Spleen (tissue), 11 donors: ENCODE results near the gene VSIG4. TPM values are rescaled to one million over a fixed set of nuclear protein-coding genes. Genes with fewer than 3 reads are reported as not detected.

Experiments
- DNase-seq: peaks from one replicate; pipeline ENCODE4 v3.0.0-alpha.2; 2020
- H3K27ac ChIP-seq, 8 donors: fragments of 200-600 bp; sonication (generic) in 7 of 8; 1 replicate in 4 of 8; 2 replicates in 4 of 8; pipeline versions ENCODE4 v1.5.0 to v1.8.0; 2016 to 2021; ENCODE audit warnings: inconsistent platforms in 4 of 8, mild to moderate bottlenecking in 4 of 8, moderate library complexity in 1 of 8
- H3K27me3 ChIP-seq, 7 donors: fragments of 200-600 bp; sonication (generic) in 6 of 7; replicated peaks in 1 of 7; 1 replicate in 4 of 7; 2 replicates in 3 of 7; pipeline versions ENCODE4 v1.5.0 to v1.8.0; 2016 to 2021; ENCODE audit warnings: inconsistent platforms in 3 of 7, mild to moderate bottlenecking in 1 of 7
- H3K36me3 ChIP-seq, 6 donors: fragments of 200-600 bp; sonication (generic) in 5 of 6; 1 replicate in 4 of 6; 2 replicates in 2 of 6; pipeline versions ENCODE4 v1.5.0 to v1.8.0; 2016 to 2021; ENCODE audit warnings: inconsistent platforms in 2 of 6
- H3K4me1 ChIP-seq, 6 donors: fragments of 200-600 bp; sonication (generic) in 5 of 6; 1 replicate in 3 of 6; 2 replicates in 3 of 6; pipeline versions ENCODE4 v1.5.0 to v1.8.0; 2016 to 2021; ENCODE audit warnings: inconsistent platforms in 3 of 6
- H3K4me3 ChIP-seq, 8 donors: fragments of 200-600 bp; sonication (generic) in 7 of 8; 1 replicate in 4 of 8; 2 replicates in 4 of 8; pipeline versions ENCODE4 v1.5.0 to v1.8.0; 2016 to 2021; ENCODE audit warnings: inconsistent platforms in 4 of 8, mild to moderate bottlenecking in 4 of 8, moderate library complexity in 2 of 8
- H3K9me3 ChIP-seq, 8 donors: fragments of 200-600 bp; sonication (generic) in 7 of 8; 1 replicate in 4 of 8; 2 replicates in 4 of 8; pipeline versions ENCODE4 v1.5.0 to v1.8.0; 2016 to 2021; ENCODE audit warnings: inconsistent platforms in 4 of 8
- CTCF ChIP-seq, 11 experiments: fragments of 200-600 bp in 7 of 11; fragments of 450-650 bp in 4 of 11; sonication (generic) in 4 of 11; IDR thresholded peaks in 8 of 11; conservative IDR thresholded peaks in 3 of 11; 1 replicate in 7 of 11; 2 replicates in 4 of 11; pipeline versions ENCODE4 v1.4.0 to v1.8.0; 2016 to 2021; ENCODE audit warnings: antibody characterized with exemption in 11 of 11, inconsistent platforms in 4 of 11, mild to moderate bottlenecking in 1 of 11
- POLR2A ChIP-seq, 3 donors: fragments of 450-650 bp; IDR thresholded peaks; one replicate each; pipeline ENCODE4 v1.5.1; 2017; ENCODE audit warnings: antibody characterized with exemption in 3 of 3, mild to moderate bottlenecking in 1 of 3
- POLR2AphosphoS5 ChIP-seq, 3 donors: sonication (generic); formaldehyde crosslinking; IDR thresholded peaks; one replicate each; pipeline ENCODE4 v1.5.1; 2017; ENCODE audit warnings: antibody characterized with exemption in 3 of 3
- WGBS, 5 donors: extraction: QIAGEN DNeasy Blood & Tissue Kit in 3 of 5; methylation state at CpG; one replicate each; pipeline versions ENCODE4 v1.1.5 to v1.1.7; 2013 to 2018; 5-methylcytosine and 5-hydroxymethylcytosine counted together
- intact Hi-C: fragments of 100-400 bp; cut with DNase I; formaldehyde crosslinking; loops from one replicate; pipeline ENCODE4 v1.15.0; 2023; ENCODE audit warnings: low total_unique reads
- polyA plus RNA-seq, 3 donors: library from polyadenylated mRNA; stranded (reverse); fragments of 200-250 nt; gene quantifications; one replicate each; pipeline ENCODE4 v1.2.1, GENCODE V29; 2013
- total RNA-seq, 7 donors: library from RNA; depleted of rRNA in 3 of 7; stranded (reverse); fragments of >200 nt in 3 of 7; fragmentation: NEBNext Ultra II Directional in 4 of 7; extraction: Animal tissue kit (Norgen Biotek cat#: 25700) in 4 of 7; gene quantifications; one replicate each; pipeline versions ENCODE4 v1.1.0 to v1.2.1, GENCODE V29; 2016 to 2021
- donor health status: healthy with polysubstance abuse.
- donor health status: DM: no; HTN: no; CAD: no; lungs with moderate emphysema.
- donor health status: DM: no; HTN: no; CAD: no.
- donor health status: Bipolar disorder and iron deficiency.
- donor health status: healthy.
- donor health status: DM: no; HTN: no; CAD: no.
- donor health status: DM: yes; HTN: yes; CAD: no.

VSIG4 gene
- total and polyA plus RNA-seq, 10 donors = 6.3 to 255 (median 49.7) TPM

- DNase-seq = no peak
- no peaks in the 10 kb centered on the region for H3K27me3 ChIP-seq
- no peak for TF ChIP-seq POLR2A (IDR thresholded peaks at IDR 0.05)
- TF ChIP-seq POLR2AphosphoS5 (IDR thresholded peaks at IDR 0.05) = no peak
- H3K4me1 ChIP-seq = peaks cover 22 to 61% (median 48%) of the 10 kb centered on the region in 6 donors
- no peak overlapping the region for H3K4me3 ChIP-seq
- intact Hi-C loops = no loop called here
- H3K36me3 ChIP-seq = no peaks in the 10 kb centered on the region
- peak overlapping the region in 2 of 8 donors; percentile 88 to 92 for H3K27ac ChIP-seq
- 67 to 85% (median 81%) methylated on average over 3 of the region's 3 CpGs for WGBS, 5 donors
- no peaks in the 10 kb centered on the region for H3K9me3 ChIP-seq
Observed at GRCh38 chrX:66009231-66009845, 30.5 kb downstream of the VSIG4 start.

- TF ChIP-seq POLR2AphosphoS5 (IDR thresholded peaks at IDR 0.05) = no peak
- TF ChIP-seq POLR2A (IDR thresholded peaks at IDR 0.05) = no peak
- TF ChIP-seq CTCF (IDR thresholded peaks at IDR 0.05 in 8 of 11, conservative IDR thresholded peaks at IDR 0.05 in 3 of 11) = no peak
- Histone ChIP-seq H3K4me3 (no peak overlapping the region), H3K36me3 (no peaks in the 10 kb centered on the region), H3K27ac (peak overlapping the region in 6 of 8 donors; percentile 14 to 92 (median 48)), H3K27me3 (no peaks in the 10 kb centered on the region), H3K4me1 (peaks cover 13 to 61% (median 41%) of the 10 kb centered on the region in 6 donors), H3K9me3 (no peaks in the 10 kb centered on the region)
- intact Hi-C loops = no loop called here
- WGBS, 5 donors = 35 to 64% (median 42%) methylated on average over 3 of the region's 3 CpGs
- DNase-seq = no peak
Observed at GRCh38 chrX:66008328-66008970, 31.4 kb downstream of the VSIG4 start.

GRCh38 chrX:66007851-66008250 lies 32.0 kb downstream of the VSIG4 start:
- peaks cover 11 to 60% (median 38%) of the 10 kb centered on the region in 6 donors for H3K4me1 ChIP-seq
- H3K36me3 ChIP-seq = no peaks in the 10 kb centered on the region
- no peak overlapping the region for H3K4me3 ChIP-seq
- no peaks in the 10 kb centered on the region for H3K9me3 ChIP-seq
- intact Hi-C loops = no loop called here
- DNase-seq = no peak
- H3K27me3 ChIP-seq = no peaks in the 10 kb centered on the region
- TF ChIP-seq POLR2A (IDR thresholded peaks at IDR 0.05) = no peak
- no peak for TF ChIP-seq POLR2AphosphoS5 (IDR thresholded peaks at IDR 0.05)
- TF ChIP-seq CTCF (IDR thresholded peaks at IDR 0.05 in 8 of 11, conservative IDR thresholded peaks at IDR 0.05 in 3 of 11) = no peak
- H3K27ac ChIP-seq = peak overlapping the region in 6 of 8 donors; percentile 14 to 92 (median 48)

- 19 to 48% (median 42%) methylated on average over 4 of the region's 4 CpGs for WGBS, 5 donors
Observed at GRCh38 chrX:66005830-66006449, 33.9 kb downstream of the VSIG4 start.

More at GRCh38 chrX:66005830-66006449, 33.9 kb downstream of the VSIG4 start:
- Histone ChIP-seq H3K9me3 (no peaks in the 10 kb centered on the region), H3K27ac (peak overlapping the region in 7 of 8 donors; percentile 46 to 87 (median 69)), H3K27me3 (no peaks in the 10 kb centered on the region), H3K4me3 (peak overlapping the region in 1 of 8 donors; percentile 18), H3K4me1 (peaks cover 16 to 59% (median 38%) of the 10 kb centered on the region in 6 donors), H3K36me3 (no peaks in the 10 kb centered on the region)
- no peak for TF ChIP-seq POLR2AphosphoS5 (IDR thresholded peaks at IDR 0.05)
- TF ChIP-seq CTCF (IDR thresholded peaks at IDR 0.05 in 8 of 11, conservative IDR thresholded peaks at IDR 0.05 in 3 of 11) = no peak
- no peak for DNase-seq
- intact Hi-C loops = no loop called here
